ENCODE results near the gene SLC8B1.
A peak's percentile ranks its signal among the peaks of the same experiment; 100 is the strongest.

SLC8B1 gene

DNA sequence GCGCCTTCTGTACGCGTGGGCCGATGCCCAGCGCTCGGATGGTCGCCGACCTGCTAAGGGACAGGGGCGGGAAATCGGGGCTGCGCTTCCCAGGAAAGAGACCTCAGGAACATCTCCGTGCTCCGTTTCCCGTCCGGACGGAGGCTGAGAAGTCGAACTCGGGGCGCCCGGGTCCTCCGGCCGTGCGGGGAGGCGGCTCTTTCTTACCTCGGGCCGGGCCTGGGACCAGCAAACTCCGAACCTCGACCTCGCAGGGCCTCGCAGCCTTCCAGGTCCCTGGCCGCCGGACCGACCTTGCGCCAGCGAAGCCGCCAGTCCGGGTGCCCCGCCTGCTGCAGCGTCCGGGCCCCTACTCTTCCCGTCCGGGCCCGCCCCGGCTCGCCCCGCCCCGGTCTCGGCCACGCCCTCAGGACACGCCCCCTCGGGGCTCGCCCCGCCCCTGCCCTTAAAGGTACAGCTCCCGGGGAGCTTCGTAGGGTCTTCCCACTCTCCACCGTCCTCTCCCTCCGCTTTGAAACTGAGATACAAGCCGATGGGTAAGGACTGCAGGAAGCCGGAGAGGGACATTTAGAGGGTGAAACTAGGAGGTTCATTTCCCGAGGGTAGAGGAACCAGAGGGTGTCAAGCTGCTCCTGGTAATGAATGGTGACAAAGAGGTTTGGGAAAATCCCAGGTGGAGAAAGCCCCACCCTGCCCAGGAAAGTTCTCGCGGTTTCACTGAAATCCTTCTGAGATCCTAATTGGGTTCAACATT lies at the start of gene SLC8B1:
Gene SLC8B1, minus strand, starts transcription at position 324 of the 754 bp plus-strand sequence. CDS start 2,231 bp downstream, outside the sequence.
- peak; percentile 31 for DNase-seq

GRCh38 chr12:113382206-113382605 lies 47.3 kb upstream of the SLC8B1 start:
- DNase-seq: no peak

DNA sequence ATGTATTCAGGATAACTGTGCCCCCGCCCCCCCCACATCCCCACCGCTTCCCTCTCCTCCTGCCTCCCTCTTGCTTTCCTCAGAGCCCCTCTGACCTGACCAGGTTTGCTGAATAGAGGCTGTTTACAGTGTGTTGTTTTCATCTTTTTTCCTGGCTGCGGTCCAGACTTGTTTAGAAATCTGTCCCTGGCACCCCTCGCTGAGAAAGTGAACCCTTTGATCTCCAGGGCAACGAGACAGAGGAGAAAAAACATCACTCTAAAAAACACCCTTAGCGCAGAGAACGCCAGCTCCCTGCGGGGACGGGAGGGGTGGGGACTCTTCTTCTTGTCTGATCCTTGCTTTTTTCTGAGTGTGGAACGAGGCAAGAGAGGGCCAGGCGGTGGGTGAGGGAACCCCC lies 46.3 kb upstream of the SLC8B1 start:
- no peak for DNase-seq

GRCh38 chr12:113378291-113378690 lies 43.4 kb upstream of the SLC8B1 start:
- no peak for DNase-seq

- no peak for DNase-seq
Measured at GRCh38 chr12:113374823-113375428, 40.0 kb upstream of the SLC8B1 start.

GRCh38 chr12:113373969-113374368 lies 39.1 kb upstream of the SLC8B1 start:
- DNase-seq: peak; percentile 3

GRCh38 chr12:113373440-113373839 lies 38.5 kb upstream of the SLC8B1 start:
- DNase-seq: no peak

DNA sequence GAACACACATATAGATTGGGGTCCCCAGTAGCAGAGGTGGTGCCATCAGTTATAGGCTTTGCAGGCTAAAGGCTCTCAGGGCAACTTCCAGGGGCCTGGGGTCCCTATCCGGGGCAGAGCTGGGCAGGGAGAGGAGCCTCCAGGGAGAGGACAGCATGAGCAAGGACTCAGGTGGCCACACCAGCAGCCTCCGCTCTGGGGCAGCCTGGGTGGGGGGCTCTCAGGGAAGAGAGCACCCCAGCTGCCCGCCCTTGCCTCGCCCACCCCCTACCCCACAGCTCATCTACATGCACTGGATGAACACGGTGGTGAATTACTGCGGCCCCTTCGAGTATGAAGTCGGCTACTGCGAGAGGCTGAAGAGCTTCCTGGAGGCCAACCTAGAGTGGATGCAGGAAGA lies 37.5 kb upstream of the SLC8B1 start:
- no peak for DNase-seq

- no peak for DNase-seq
Measured at GRCh38 chr12:113371808-113372207, 36.9 kb upstream of the SLC8B1 start.

- DNase-seq: no peak
Measured at GRCh38 chr12:113370923-113371682, 36.2 kb upstream of the SLC8B1 start.

GRCh38 chr12:113369391-113369985 lies 34.6 kb upstream of the SLC8B1 start:
- DNase-seq: no peak

DNA sequence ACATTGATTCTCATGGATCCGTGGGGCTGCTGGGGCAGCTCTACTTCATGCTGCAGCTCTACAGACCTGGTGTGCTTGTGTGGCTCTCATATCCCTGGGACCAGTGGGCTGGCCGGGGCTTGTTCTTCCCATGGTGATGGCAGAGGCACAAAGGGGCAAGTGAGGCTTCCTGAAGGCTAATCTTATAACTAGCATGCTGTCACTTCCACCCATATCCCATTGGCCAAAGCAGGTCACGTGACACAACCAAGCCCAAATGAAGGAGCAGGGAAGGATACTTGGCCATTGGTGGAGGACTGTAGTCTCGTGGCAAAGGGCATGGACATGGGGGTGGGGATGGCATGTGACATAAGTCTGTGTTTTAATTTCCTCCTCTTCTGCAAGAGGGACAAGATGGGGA lies 33.4 kb upstream of the SLC8B1 start:
- no peak for DNase-seq

DNA sequence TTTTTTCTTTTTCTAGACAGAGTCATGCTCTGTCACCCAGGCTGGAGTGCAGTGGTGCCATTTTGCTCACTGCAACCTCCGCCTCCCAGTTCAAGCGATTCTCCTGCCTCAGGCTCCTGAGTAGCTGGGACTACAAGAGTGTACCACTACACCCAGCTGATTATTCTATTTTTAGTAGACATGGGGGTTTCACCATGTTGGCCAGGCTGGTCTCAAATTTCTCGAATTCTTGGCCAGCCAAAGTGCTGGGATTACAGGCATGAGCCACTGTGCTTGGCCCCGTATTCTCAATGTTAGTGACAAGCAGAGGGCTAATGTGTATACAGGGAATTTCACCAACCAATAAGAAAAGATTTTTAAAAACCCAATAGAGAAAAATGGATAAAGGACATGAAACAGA lies 31.9 kb upstream of the SLC8B1 start:
- DNase-seq: no peak

DNA sequence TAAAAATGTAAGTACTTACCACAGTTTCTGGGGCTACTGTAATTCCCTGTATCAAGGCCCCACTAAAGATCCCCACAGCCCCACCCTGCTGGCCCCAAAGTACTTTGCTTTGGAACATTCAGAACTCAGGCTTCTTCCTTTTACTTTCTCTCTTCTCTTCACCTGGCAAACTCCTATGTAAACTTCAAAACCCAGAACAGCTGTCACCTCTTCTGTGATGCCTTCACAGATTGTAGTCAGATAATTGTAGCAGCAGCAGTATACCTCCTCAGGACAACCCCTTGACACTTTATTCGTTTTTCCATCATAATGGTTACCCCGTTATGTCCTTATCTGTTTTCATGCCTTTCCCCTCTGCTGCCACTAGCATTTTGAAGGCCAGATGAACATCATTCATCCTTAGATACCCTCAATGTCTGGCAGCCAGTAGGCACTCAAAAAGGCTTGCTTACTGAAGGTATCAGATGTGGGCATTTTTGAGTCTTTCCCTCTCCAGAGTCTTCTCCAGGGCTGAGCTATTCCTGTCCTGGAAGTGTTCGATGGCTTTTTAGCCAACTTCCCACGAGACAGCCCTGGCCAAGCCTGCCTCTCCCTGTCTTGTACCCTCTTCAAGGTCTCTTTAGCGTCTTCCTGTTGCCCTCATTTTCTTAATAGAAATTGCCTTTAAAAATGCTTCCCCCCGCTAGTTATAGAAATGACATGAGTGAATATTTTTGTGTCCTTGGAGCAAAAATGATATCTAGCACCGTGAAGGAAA lies 30.9 kb upstream of the SLC8B1 start:
- DNase-seq: no peak

- DNase-seq: no peak
Measured at GRCh38 chr12:113364698-113365097, 29.8 kb upstream of the SLC8B1 start.

GRCh38 chr12:113361574-113362370 lies 26.9 kb upstream of the SLC8B1 start:
- no peak for DNase-seq

DNA sequence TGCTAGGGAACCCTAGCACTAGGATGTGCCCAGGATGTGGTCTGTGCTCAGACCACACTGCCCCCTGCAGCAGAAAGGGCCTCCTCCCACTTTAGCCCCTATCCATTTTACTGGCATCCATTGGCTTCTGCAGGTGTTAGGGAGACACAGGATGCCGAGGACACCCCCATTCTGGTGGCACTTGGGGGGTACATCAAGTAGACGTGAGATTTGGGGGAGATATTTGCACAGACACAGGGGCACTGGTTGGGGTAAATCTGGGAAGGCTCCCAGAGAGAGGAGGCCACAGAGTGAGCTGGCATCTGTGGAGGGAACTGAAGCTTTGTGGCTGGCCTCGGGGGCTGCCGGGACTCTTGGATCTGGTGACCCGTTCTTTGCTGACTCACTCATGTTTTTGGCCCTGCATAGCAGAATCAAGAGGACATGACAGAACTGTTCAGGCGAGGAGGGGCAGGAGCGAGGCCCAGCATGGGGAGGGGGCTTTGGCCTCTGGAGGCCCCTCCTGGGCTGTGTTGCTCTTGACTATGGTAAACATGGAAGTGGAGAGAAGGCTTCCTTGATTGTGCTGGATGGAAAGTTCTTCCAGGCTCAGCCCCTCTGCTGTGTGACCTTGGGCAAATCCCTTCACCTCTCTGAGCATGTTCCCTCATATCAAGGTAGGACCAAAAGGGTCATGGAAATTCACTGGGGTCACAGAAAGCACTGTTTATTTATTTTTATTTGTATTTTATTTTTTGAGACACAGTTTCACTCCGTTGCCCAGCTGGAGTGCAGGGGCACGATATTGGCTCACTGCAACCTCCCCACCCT lies 25.2 kb upstream of the SLC8B1 start:
- DNase-seq: no peak

GRCh38 chr12:113359133-113359938 lies 24.4 kb upstream of the SLC8B1 start:
- DNase-seq: no peak

GRCh38 chr12:113358381-113359132 lies 23.6 kb upstream of the SLC8B1 start, which contains the start of gene PLBD2:
Gene PLBD2 (plus strand): TSS chr12:113358587. CDS start chr12:113358601, 14 bp downstream.
- DNase-seq: peak; percentile 88
